Measurements from ENCODE around the gene SHCBP1L. TPM values are rescaled to one million over a fixed set of nuclear protein-coding genes. Genes with fewer than 3 reads are reported as not detected.

SHCBP1L gene
- total and polyA plus RNA-seq, 9 of the 15 experiments (the other 6 are each of a cell fraction or from before 2014, with no cell fraction given): not detected

DNA sequence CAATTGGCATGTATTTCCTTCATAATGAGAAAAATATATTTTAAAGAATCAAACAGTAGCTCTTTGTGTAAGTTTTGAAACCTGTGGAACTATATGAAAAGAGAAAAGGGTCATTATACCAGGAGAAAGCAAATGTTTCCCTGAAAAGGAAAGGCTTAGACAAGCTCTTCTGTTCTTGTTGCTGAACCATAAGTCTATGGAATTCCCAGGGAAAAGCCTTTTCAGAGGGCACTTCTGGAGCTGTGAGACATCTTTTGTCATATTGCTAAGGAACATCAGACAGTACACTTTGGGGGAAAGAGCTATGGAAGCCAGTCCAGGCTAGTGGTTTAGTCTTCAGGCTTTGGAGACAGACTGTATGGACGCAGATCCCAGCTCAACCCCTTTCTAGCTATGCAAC lies 12.1 kb upstream of the SHCBP1L start:
- in situ Hi-C loops (cut with MboI): loop anchor here (25.0 kb wide), 2 partner anchors 272 to 647 kb away; no protein-coding TSS in a partner anchor
- BruUV-seq (replicated peaks): no TSS peak
- no peaks in the 10 kb centered on the region for H3K36me3 ChIP-seq (ENCODE audit: control insufficient read depth, insufficient read depth, low read length)

More for the DNA sequence above, 12.1 kb upstream of the SHCBP1L start:
- Histone ChIP-seq H4K20me1 (replicated peaks; ENCODE audit: control insufficient read depth, insufficient read depth, low read length) (no peaks in the 10 kb centered on the region), H3K27me3 (ENCODE audit: control insufficient read depth in 2 of 2, insufficient read depth in 2 of 2, low read length in 2 of 2) (peaks cover 3 to 11% of the 10 kb centered on the region in 2 experiments; a peak in 3 of 5 replicates), H3K4me1 (replicated peaks in 1 of 2; ENCODE audit: control insufficient read depth in 2 of 2, insufficient read depth in 2 of 2, low read length in 2 of 2) (no peaks in the 10 kb centered on the region; a peak in 1 of 5 replicates), H2AFZ (ENCODE audit: low read depth, low read length) (no peak overlapping the region), H3K79me2 (ENCODE audit: control insufficient read depth, insufficient read depth, low read length) (no peaks in the 10 kb centered on the region), H3K9me3 (replicated peaks; ENCODE audit: control insufficient read depth, insufficient read depth, low read depth, low read length) (no peaks in the 10 kb centered on the region), H3K9ac (ENCODE audit: insufficient read depth in 1 of 2, low read depth in 2 of 2, low read length in 2 of 2) (no peak overlapping the region), H3K27ac (ENCODE audit: extremely low read depth, low read depth, low read length) (no peak overlapping the region), H3K4me3 (no peak overlapping the region), H3K9me1 (ENCODE audit: control insufficient read depth, insufficient read depth, low read length) (no peaks in the 10 kb centered on the region), H3K4me2 (ENCODE audit: insufficient read depth, low read length) (no peak overlapping the region)
- WGBS (ENCODE audit: insufficient coverage, low coverage, missing lambda C conversion rate): 0% methylated on average over 1 of the region's 1 CpG
- ChIA-PET POLR2A (interaction anchor here (0.8 to 1.4 kb wide), 5 partner anchors 9 to 400 kb away, joined by 3 to 6 read pairs (median 4); no protein-coding TSS in a partner anchor), CTCF (ENCODE audit: low intra/inter-chr PET ratio) (no interaction called here)
- ATAC-seq (no peak), DNase-seq (ENCODE audit: extremely low read depth in 1 of 4, low spot score in 3 of 4) (no peak), FAIRE-seq (no peak)
- TF ChIP-seq CBFA2T3 (IDR thresholded peaks at IDR 0.05) (no peak), RBM17 (IDR thresholded peaks at IDR 0.05; ENCODE audit: borderline replicate concordance, low read depth, low read length) (no peak), XRCC3 (IDR thresholded peaks at IDR 0.05) (no peak), GATAD2B (IDR thresholded peaks at IDR 0.05; ENCODE audit: borderline replicate concordance) (no peak), ZNF134 (CRISPR knock-in tag; conservative IDR thresholded peaks at IDR 0.05) (no peak), BACH1 (tag; IDR thresholded peaks at IDR 0.05) (no peak), LARP7 (IDR thresholded peaks at IDR 0.05) (no peak), CBX5 (IDR thresholded peaks at IDR 0.05; ENCODE audit: borderline replicate concordance, low read depth) (no peak), U2AF1 (optimal IDR thresholded peaks at IDR 0.05; ENCODE audit: low read depth, low read length) (no peak), NBN (IDR thresholded peaks at IDR 0.05; ENCODE audit: low read depth) (no peak), SMAD2 (IDR thresholded peaks at IDR 0.05; ENCODE audit: low read depth, low read length) (no peak)
- TF ChIP-seq, protein P1, sequence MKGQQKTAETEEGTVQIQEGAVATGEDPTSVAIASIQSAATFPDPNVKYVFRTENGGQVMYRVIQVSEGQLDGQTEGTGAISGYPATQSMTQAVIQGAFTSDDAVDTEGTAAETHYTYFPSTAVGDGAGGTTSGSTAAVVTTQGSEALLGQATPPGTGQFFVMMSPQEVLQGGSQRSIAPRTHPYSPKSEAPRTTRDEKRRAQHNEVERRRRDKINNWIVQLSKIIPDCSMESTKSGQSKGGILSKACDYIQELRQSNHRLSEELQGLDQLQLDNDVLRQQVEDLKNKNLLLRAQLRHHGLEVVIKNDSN (CRISPR knock-in tag; IDR thresholded peaks at IDR 0.05): no peak
- TF ChIP-seq, protein P2, sequence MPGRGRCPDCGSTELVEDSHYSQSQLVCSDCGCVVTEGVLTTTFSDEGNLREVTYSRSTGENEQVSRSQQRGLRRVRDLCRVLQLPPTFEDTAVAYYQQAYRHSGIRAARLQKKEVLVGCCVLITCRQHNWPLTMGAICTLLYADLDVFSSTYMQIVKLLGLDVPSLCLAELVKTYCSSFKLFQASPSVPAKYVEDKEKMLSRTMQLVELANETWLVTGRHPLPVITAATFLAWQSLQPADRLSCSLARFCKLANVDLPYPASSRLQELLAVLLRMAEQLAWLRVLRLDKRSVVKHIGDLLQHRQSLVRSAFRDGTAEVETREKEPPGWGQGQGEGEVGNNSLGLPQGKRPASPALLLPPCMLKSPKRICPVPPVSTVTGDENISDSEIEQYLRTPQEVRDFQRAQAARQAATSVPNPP (IDR thresholded peaks at IDR 0.05; ENCODE audit: borderline replicate concordance, insufficient read depth, insufficient read length): no peak
- TF ChIP-seq, protein P3, sequence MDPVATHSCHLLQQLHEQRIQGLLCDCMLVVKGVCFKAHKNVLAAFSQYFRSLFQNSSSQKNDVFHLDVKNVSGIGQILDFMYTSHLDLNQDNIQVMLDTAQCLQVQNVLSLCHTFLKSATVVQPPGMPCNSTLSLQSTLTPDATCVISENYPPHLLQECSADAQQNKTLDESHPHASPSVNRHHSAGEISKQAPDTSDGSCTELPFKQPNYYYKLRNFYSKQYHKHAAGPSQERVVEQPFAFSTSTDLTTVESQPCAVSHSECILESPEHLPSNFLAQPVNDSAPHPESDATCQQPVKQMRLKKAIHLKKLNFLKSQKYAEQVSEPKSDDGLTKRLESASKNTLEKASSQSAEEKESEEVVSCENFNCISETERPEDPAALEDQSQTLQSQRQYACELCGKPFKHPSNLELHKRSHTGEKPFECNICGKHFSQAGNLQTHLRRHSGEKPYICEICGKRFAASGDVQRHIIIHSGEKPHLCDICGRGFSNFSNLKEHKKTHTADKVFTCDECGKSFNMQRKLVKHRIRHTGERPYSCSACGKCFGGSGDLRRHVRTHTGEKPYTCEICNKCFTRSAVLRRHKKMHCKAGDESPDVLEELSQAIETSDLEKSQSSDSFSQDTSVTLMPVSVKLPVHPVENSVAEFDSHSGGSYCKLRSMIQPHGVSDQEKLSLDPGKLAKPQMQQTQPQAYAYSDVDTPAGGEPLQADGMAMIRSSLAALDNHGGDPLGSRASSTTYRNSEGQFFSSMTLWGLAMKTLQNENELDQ (CRISPR knock-in tag; IDR thresholded peaks at IDR 0.05; ENCODE audit: borderline replicate concordance): no peak
- TF ChIP-seq, protein P4, sequence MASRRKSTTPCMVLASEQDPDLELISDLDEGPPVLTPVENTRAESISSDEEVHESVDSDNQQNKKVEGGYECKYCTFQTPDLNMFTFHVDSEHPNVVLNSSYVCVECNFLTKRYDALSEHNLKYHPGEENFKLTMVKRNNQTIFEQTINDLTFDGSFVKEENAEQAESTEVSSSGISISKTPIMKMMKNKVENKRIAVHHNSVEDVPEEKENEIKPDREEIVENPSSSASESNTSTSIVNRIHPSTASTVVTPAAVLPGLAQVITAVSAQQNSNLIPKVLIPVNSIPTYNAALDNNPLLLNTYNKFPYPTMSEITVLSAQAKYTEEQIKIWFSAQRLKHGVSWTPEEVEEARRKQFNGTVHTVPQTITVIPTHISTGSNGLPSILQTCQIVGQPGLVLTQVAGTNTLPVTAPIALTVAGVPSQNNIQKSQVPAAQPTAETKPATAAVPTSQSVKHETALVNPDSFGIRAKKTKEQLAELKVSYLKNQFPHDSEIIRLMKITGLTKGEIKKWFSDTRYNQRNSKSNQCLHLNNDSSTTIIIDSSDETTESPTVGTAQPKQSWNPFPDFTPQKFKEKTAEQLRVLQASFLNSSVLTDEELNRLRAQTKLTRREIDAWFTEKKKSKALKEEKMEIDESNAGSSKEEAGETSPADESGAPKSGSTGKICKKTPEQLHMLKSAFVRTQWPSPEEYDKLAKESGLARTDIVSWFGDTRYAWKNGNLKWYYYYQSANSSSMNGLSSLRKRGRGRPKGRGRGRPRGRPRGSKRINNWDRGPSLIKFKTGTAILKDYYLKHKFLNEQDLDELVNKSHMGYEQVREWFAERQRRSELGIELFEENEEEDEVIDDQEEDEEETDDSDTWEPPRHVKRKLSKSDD (conservative IDR thresholded peaks at IDR 0.05; ENCODE audit: low read length): no peak
- TF ChIP-seq, protein P5, sequence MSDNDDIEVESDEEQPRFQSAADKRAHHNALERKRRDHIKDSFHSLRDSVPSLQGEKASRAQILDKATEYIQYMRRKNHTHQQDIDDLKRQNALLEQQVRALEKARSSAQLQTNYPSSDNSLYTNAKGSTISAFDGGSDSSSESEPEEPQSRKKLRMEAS (CRISPR knock-in tag; IDR thresholded peaks at IDR 0.05): no peak
- intact Hi-C loops (cut with micrococcal nuclease): loop anchor here (10.0 kb wide), 2 partner anchors 660 to 720 kb away; no protein-coding TSS in a partner anchor

Data from K562 (cell line).